ENCODE measurements around the gene CCDC178. TPM values are rescaled to one million over a fixed set of nuclear protein-coding genes. Genes with fewer than 3 reads are reported as not detected.

CCDC178 gene
- total RNA-seq, 1 experiment from 2014 or later, result not detected

DNA sequence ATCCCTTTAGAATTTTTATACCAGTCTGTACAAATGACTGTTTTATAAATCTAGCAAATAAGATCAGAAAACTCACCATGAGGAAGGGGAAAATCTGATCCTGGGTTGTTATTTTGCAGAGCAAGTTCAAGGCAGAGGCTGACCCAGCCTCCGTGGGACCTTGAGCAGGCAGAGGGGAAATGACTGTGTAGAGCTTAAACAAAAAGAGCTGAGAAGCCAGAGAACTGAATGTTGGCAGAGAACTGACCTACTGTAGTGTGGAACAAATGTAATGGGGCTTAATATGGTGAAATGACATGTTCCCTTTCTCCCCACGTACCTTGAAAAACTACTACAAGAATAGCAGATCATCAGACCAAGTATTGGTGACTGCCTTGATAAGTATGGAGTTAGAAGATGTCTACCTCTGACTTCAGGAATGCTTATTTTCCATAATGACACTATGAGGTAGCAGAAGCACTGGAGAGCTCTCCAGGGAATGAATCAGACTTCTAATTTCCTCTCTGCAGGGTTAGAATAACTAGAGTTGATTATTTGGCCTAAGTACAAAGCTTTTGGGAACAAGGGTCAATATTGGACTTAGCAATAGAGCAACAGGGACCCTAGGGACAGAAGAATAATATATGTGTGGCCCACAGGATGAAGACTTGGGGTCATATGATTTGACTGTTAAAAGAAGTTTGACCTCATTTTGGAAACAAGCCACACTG, 304.4 kb downstream of the CCDC178 start:
- Histone ChIP-seq H3K4me2 (ENCODE audit: low read length) (no peak overlapping the region), H3K4me1 (ENCODE audit: control insufficient read depth in 1 of 2, insufficient read depth in 2 of 2, low read length in 2 of 2) (no peaks in the 10 kb centered on the region), H3K9me2 (ENCODE audit: insufficient read depth) (no peaks in the 10 kb centered on the region), H3K79me2 (ENCODE audit: insufficient read depth, low read length) (no peaks in the 10 kb centered on the region), H3K9me3 (ENCODE audit: control insufficient read depth in 1 of 2, insufficient read depth in 1 of 2, low read depth in 1 of 2, low read length in 2 of 2) (peaks cover 4 to 8% of the 10 kb centered on the region in 2 experiments; a peak in 1 of 4 replicates), H4K20me1 (ENCODE audit: insufficient read depth) (no peaks in the 10 kb centered on the region), H3K4me3 (replicated peaks in 1 of 2; ENCODE audit: low read depth in 1 of 2, low read length in 2 of 2) (no peak overlapping the region), H3K27me3 (ENCODE audit: insufficient read depth, low read length) (no peaks in the 10 kb centered on the region), H3K27ac (ENCODE audit: low read depth, low read length) (no peak overlapping the region), H3K9ac (ENCODE audit: low read length) (no peak overlapping the region), H2AFZ (ENCODE audit: low read depth, low read length, poor library complexity, severe bottlenecking) (no peak overlapping the region), H3K36me3 (ENCODE audit: control insufficient read depth in 1 of 2, insufficient read depth in 2 of 2, low read length in 2 of 2) (no peaks in the 10 kb centered on the region)
- TF ChIP-seq POLR2A (IDR thresholded peaks at IDR 0.05; ENCODE audit: borderline replicate concordance, extremely low read depth, insufficient read depth, insufficient read length) (no peak), RAD21 (IDR thresholded peaks at IDR 0.05; ENCODE audit: low read depth) (no peak), SIN3A (IDR thresholded peaks at IDR 0.05; ENCODE audit: low read depth) (no peak), ZBTB33 (IDR thresholded peaks at IDR 0.05; ENCODE audit: extremely low read depth, insufficient replicate concordance, low read length) (no peak), JUND (IDR thresholded peaks at IDR 0.05) (no peak), ELF1 (IDR thresholded peaks at IDR 0.05; ENCODE audit: borderline replicate concordance, low read depth) (no peak)
- no peak for DNase-seq (ENCODE audit: low read depth, low spot score)
- no TSS peak for BruUV-seq (replicated peaks)
- intact Hi-C loops (cut with micrococcal nuclease), result no loop called here
- no peak for ATAC-seq
- ChIA-PET CTCF (no interaction called here), POLR2A (no interaction called here), RAD21 (ENCODE audit: low non-redundant PET in 1 of 2, low total read pairs in 2 of 2, uncharacterized antibody in 2 of 2, unreplicated experiment in 2 of 2) (no interaction called here)

DNA sequence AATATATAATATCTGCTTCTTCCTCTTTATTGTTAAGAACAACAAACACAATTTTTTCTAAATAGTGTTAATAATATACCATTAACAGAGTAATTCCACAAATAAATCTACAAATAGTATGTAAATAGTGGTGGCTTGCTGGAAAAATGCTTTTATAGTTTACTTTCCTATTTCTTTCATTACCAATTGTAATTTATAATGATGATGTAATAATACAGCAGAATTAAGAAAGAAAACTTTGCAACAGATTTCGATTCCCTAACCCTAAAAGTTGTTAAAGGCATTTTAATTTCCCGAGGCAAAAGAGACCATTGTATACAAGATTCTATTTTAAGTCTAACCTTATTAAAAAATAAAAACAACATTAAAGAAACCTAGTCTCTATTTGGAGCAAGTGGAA, 307.9 kb downstream of the CCDC178 start:
- CTCF ChIA-PET, result no interaction called here
- BruUV-seq (replicated peaks), result no TSS peak

More for the DNA sequence above, 307.9 kb downstream of the CCDC178 start:
- Histone ChIP-seq H3K4me3 (replicated peaks in 1 of 2; ENCODE audit: low read depth in 1 of 2, low read length in 2 of 2) (no peak overlapping the region), H3K27ac (ENCODE audit: low read depth, low read length) (no peak overlapping the region), H3K27me3 (ENCODE audit: insufficient read depth, low read length) (no peaks in the 10 kb centered on the region), H3K36me3 (ENCODE audit: control insufficient read depth in 1 of 2, insufficient read depth in 2 of 2, low read length in 2 of 2) (no peaks in the 10 kb centered on the region), H2AFZ (ENCODE audit: low read depth, low read length, poor library complexity, severe bottlenecking) (no peak overlapping the region), H3K9me3 (ENCODE audit: control insufficient read depth in 1 of 2, insufficient read depth in 1 of 2, low read depth in 1 of 2, low read length in 2 of 2) (peaks cover 4 to 8% of the 10 kb centered on the region in 2 experiments; a peak in 2 of 4 replicates), H3K9ac (ENCODE audit: low read length) (no peak overlapping the region), H3K4me2 (ENCODE audit: low read length) (no peak overlapping the region), H3K9me2 (ENCODE audit: insufficient read depth) (no peaks in the 10 kb centered on the region), H4K20me1 (ENCODE audit: insufficient read depth) (no peaks in the 10 kb centered on the region), H3K79me2 (ENCODE audit: insufficient read depth, low read length) (no peaks in the 10 kb centered on the region), H3K4me1 (ENCODE audit: control insufficient read depth in 1 of 2, insufficient read depth in 2 of 2, low read length in 2 of 2) (no peaks in the 10 kb centered on the region)
- DNase-seq (ENCODE audit: low read depth, low spot score), result no peak
- intact Hi-C loops (cut with micrococcal nuclease), result no loop called here
- ChIA-PET POLR2A (no interaction called here), RAD21 (ENCODE audit: low non-redundant PET in 1 of 2, low total read pairs in 2 of 2, uncharacterized antibody in 2 of 2, unreplicated experiment in 2 of 2) (no interaction called here)
- ATAC-seq, result no peak
- TF ChIP-seq SIN3A (IDR thresholded peaks at IDR 0.05; ENCODE audit: low read depth) (no peak), POLR2AphosphoS5 (IDR thresholded peaks at IDR 0.05; ENCODE audit: low read depth, low read length) (no peak), FOSL1 (IDR thresholded peaks at IDR 0.05; ENCODE audit: low read depth) (no peak), TCF7L2 (IDR thresholded peaks at IDR 0.05; ENCODE audit: borderline replicate concordance, extremely low read depth, insufficient read depth, insufficient read length) (no peak), SP1 (IDR thresholded peaks at IDR 0.05; ENCODE audit: low read depth) (no peak), EZH2phosphoT487 (IDR thresholded peaks at IDR 0.05; ENCODE audit: borderline replicate concordance) (no peak), ZFX (IDR thresholded peaks at IDR 0.05) (no peak)
- TF ChIP-seq, protein P1, sequence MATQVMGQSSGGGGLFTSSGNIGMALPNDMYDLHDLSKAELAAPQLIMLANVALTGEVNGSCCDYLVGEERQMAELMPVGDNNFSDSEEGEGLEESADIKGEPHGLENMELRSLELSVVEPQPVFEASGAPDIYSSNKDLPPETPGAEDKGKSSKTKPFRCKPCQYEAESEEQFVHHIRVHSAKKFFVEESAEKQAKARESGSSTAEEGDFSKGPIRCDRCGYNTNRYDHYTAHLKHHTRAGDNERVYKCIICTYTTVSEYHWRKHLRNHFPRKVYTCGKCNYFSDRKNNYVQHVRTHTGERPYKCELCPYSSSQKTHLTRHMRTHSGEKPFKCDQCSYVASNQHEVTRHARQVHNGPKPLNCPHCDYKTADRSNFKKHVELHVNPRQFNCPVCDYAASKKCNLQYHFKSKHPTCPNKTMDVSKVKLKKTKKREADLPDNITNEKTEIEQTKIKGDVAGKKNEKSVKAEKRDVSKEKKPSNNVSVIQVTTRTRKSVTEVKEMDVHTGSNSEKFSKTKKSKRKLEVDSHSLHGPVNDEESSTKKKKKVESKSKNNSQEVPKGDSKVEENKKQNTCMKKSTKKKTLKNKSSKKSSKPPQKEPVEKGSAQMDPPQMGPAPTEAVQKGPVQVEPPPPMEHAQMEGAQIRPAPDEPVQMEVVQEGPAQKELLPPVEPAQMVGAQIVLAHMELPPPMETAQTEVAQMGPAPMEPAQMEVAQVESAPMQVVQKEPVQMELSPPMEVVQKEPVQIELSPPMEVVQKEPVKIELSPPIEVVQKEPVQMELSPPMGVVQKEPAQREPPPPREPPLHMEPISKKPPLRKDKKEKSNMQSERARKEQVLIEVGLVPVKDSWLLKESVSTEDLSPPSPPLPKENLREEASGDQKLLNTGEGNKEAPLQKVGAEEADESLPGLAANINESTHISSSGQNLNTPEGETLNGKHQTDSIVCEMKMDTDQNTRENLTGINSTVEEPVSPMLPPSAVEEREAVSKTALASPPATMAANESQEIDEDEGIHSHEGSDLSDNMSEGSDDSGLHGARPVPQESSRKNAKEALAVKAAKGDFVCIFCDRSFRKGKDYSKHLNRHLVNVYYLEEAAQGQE (IDR thresholded peaks at IDR 0.05; ENCODE audit: low read depth), result no peak
- TF ChIP-seq, protein P2, sequence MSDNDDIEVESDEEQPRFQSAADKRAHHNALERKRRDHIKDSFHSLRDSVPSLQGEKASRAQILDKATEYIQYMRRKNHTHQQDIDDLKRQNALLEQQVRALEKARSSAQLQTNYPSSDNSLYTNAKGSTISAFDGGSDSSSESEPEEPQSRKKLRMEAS (IDR thresholded peaks at IDR 0.05), result no peak

All from HCT116 (cell line).